Retinal pigment epithelial cell (primary cell): ENCODE results near the gene CEPT1.

Experiments
- DNase-seq: peaks from one replicate; pipeline ENCODE4 v3.0.0-alpha.2; 2010; ENCODE audit warnings: low read depth
- H3K4me3 ChIP-seq: 2 replicates; pipeline ENCODE4 v1.5.1; 2011; ENCODE audit warnings: mild to moderate bottlenecking, low read length, control low read depth, moderate library complexity
- CTCF ChIP-seq: conservative IDR thresholded peaks from 2 replicates; pipeline ENCODE4 v1.5.1; 2011; ENCODE audit warnings: low read depth, low read length, control low read depth, inconsistent platforms

CEPT1 gene

GRCh38 chr1:111203681-111204200, 63.7 kb downstream of the CEPT1 start:
- H3K4me3 ChIP-seq, result peak overlapping the region; percentile 43
- no peak for DNase-seq
- no peak for TF ChIP-seq CTCF

- no peak for DNase-seq
- no peak for TF ChIP-seq CTCF
- peak overlapping the region; percentile 43 for H3K4me3 ChIP-seq
Observed at GRCh38 chr1:111204201-111204982, 64.4 kb downstream of the CEPT1 start.

GRCh38 chr1:111204983-111205713, 65.1 kb downstream of the CEPT1 start:
- no peak for DNase-seq
- no peak for TF ChIP-seq CTCF
- no peak overlapping the region for H3K4me3 ChIP-seq

- TF ChIP-seq CTCF, result no peak
- H3K4me3 ChIP-seq, result no peak overlapping the region
- DNase-seq, result no peak
Observed at GRCh38 chr1:111205714-111206050, 65.7 kb downstream of the CEPT1 start.

GRCh38 chr1:111208921-111209320, 68.9 kb downstream of the CEPT1 start:
- TF ChIP-seq CTCF, result no peak

GRCh38 chr1:111209622-111210021, 69.6 kb downstream of the CEPT1 start:
- TF ChIP-seq CTCF, result no peak
- H3K4me3 ChIP-seq, result no peak overlapping the region
- no peak for DNase-seq

More at GRCh38 chr1:111208921-111209320, 68.9 kb downstream of the CEPT1 start:
- no peak overlapping the region for H3K4me3 ChIP-seq
- DNase-seq, result no peak
